ENCODE data around the gene TFCP2L1.

- TF ChIP-seq GATA2 (IDR thresholded peaks at IDR 0.05; ENCODE audit: low read depth, low read length) (no peak), GATA3 (IDR thresholded peaks at IDR 0.05; ENCODE audit: low read depth, low read length) (no peak)
Measured at GRCh38 chr2:121238828-121239227, 46.2 kb downstream of the TFCP2L1 start.
